AG09309 (cell line): ENCODE data around the gene DDIT4.
A peak's percentile ranks its signal among the peaks of the same experiment; 100 is the strongest.
"Not testable (repeated sequence)": the region's sequence is repeated elsewhere in the genome, so short reads cannot be mapped to it uniquely, and the experiment has no call there.

ENCODE experiments used
- DNase-seq: peaks from one replicate; pipeline ENCODE4 v3.0.0-alpha.2; 2010; ENCODE audit warnings: low read depth
- H3K4me3 ChIP-seq: 2 replicates; pipeline ENCODE4 v1.5.1; 2011; ENCODE audit warnings: mild to moderate bottlenecking, low read depth, low read length, moderate library complexity; ENCODE audit not compliant: control insufficient read depth
- CTCF ChIP-seq: IDR thresholded peaks from 2 replicates; pipeline ENCODE4 v1.5.1; 2011; ENCODE audit warnings: mild to moderate bottlenecking, low read depth, low read length, inconsistent platforms; ENCODE audit not compliant: insufficient read depth, control insufficient read depth; ENCODE audit errors: missing control alignments

Gene DDIT4

GRCh38 chr10:72297281-72297804, 23.6 kb downstream of the DDIT4 start:
- H3K4me3 ChIP-seq, result peak overlapping the region; percentile 56

GRCh38 chr10:72297805-72298591, 24.3 kb downstream of the DDIT4 start:
- DNase-seq, result peak; percentile 97
- H3K4me3 ChIP-seq, result peak overlapping the region; percentile 56
- TF ChIP-seq CTCF, result no peak

More at GRCh38 chr10:72297281-72297804, 23.6 kb downstream of the DDIT4 start:
- peak; percentile 97 for DNase-seq
- no peak for TF ChIP-seq CTCF

- no peak overlapping the region for H3K4me3 ChIP-seq
- DNase-seq, result no peak
- TF ChIP-seq CTCF, result no peak
Observed at GRCh38 chr10:72298592-72299519, 25.1 kb downstream of the DDIT4 start.

- DNase-seq, result no peak
- no peak overlapping the region for H3K4me3 ChIP-seq
- TF ChIP-seq CTCF, result no peak
Observed at GRCh38 chr10:72303424-72304128, 29.9 kb downstream of the DDIT4 start.

- H3K4me3 ChIP-seq, result no peak overlapping the region
- no peak for DNase-seq
- TF ChIP-seq CTCF, result no peak
Observed at GRCh38 chr10:72306215-72306760, 32.6 kb downstream of the DDIT4 start.

- DNase-seq, H3K4me3 ChIP-seq: not testable (repeated sequence)
Observed at GRCh38 chr10:72307711-72308110, 34.0 kb downstream of the DDIT4 start.
